ENCODE results near the gene INTS3. TPM values are rescaled to one million over a fixed set of nuclear protein-coding genes. Genes with fewer than 3 reads are reported as not detected.

The INTS3 gene
- total RNA-seq, 1 donor from 2014 or later = 56.7 TPM

- no peak overlapping the region for H3K27ac Mint-ChIP-seq (ENCODE audit: unreplicated experiment)
- no peak for DNase-seq
- peaks cover 10% of the 10 kb centered on the region for H3K9me3 Mint-ChIP-seq (ENCODE audit: unreplicated experiment)
- peaks cover 15% of the 10 kb centered on the region for H3K4me1 Mint-ChIP-seq (ENCODE audit: low read depth, unreplicated experiment)
- H3K27me3 Mint-ChIP-seq (ENCODE audit: unreplicated experiment) = peaks cover 6% of the 10 kb centered on the region
- no peaks in the 10 kb centered on the region for H3K36me3 Mint-ChIP-seq (ENCODE audit: unreplicated experiment)
- H3K4me3 Mint-ChIP-seq (ENCODE audit: unreplicated experiment) = no peak overlapping the region
- TF ChIP-seq CTCF (IDR thresholded peaks at IDR 0.05; ENCODE audit: partially characterized antibody, unreplicated experiment) = no peak
These were observed 63.3 kb downstream of the INTS3 start for GRCh38 chr1:153790966-153791647.

GRCh38 chr1:153791648-153792253 is 63.9 kb downstream of the INTS3 start:
- TF ChIP-seq CTCF (IDR thresholded peaks at IDR 0.05; ENCODE audit: partially characterized antibody, unreplicated experiment) = no peak
- Mint-ChIP-seq H3K4me3 (ENCODE audit: unreplicated experiment) (peak overlapping the region; percentile 46), H3K9me3 (ENCODE audit: unreplicated experiment) (peaks cover 12% of the 10 kb centered on the region), H3K36me3 (ENCODE audit: unreplicated experiment) (no peaks in the 10 kb centered on the region), H3K4me1 (ENCODE audit: low read depth, unreplicated experiment) (peaks cover 18% of the 10 kb centered on the region), H3K27ac (ENCODE audit: unreplicated experiment) (no peak overlapping the region), H3K27me3 (ENCODE audit: unreplicated experiment) (peaks cover 10% of the 10 kb centered on the region)
- no peak for DNase-seq

GRCh38 chr1:153792631-153793041 is 64.8 kb downstream of the INTS3 start:
- no peak overlapping the region for H3K27ac Mint-ChIP-seq (ENCODE audit: unreplicated experiment)
- no peaks in the 10 kb centered on the region for H3K36me3 Mint-ChIP-seq (ENCODE audit: unreplicated experiment)
- no peak for DNase-seq
- H3K4me1 Mint-ChIP-seq (ENCODE audit: low read depth, unreplicated experiment) = peaks cover 18% of the 10 kb centered on the region
- H3K4me3 Mint-ChIP-seq (ENCODE audit: unreplicated experiment) = no peak overlapping the region
- peaks cover 13% of the 10 kb centered on the region for H3K27me3 Mint-ChIP-seq (ENCODE audit: unreplicated experiment)
- peaks cover 13% of the 10 kb centered on the region for H3K9me3 Mint-ChIP-seq (ENCODE audit: unreplicated experiment)
- no peak for TF ChIP-seq CTCF (IDR thresholded peaks at IDR 0.05; ENCODE audit: partially characterized antibody, unreplicated experiment)

- no peak for DNase-seq
- Mint-ChIP-seq H3K27me3 (ENCODE audit: unreplicated experiment) (peaks cover 11% of the 10 kb centered on the region), H3K4me3 (ENCODE audit: unreplicated experiment) (no peak overlapping the region), H3K27ac (ENCODE audit: unreplicated experiment) (no peak overlapping the region), H3K36me3 (ENCODE audit: unreplicated experiment) (no peaks in the 10 kb centered on the region), H3K9me3 (ENCODE audit: unreplicated experiment) (peaks cover 16% of the 10 kb centered on the region), H3K4me1 (ENCODE audit: low read depth, unreplicated experiment) (peaks cover 20% of the 10 kb centered on the region)
- no peak for TF ChIP-seq CTCF (IDR thresholded peaks at IDR 0.05; ENCODE audit: partially characterized antibody, unreplicated experiment)
These were observed 65.6 kb downstream of the INTS3 start for GRCh38 chr1:153793261-153793972.
